Stimulated activated effector memory CD8-positive, alpha-beta T cell treated with anti-CD3 and anti-CD28 coated beads, Interleukin-12 subunit alpha, Interleukin-12 subunit beta, amount 100 ng/mL, for 72 hours (primary cell): ENCODE data around the gene ASMTL.
"Not testable (repeated sequence)": the region's sequence is repeated elsewhere in the genome, so short reads cannot be mapped to it uniquely, and the experiment has no call there.

Source experiments
- ATAC-seq: fragments of 150-1000 bp; cut with Tn5 transposase; 2 replicates; pipeline ENCODE4 v1.10.0; 2021
- DNase-seq, 2 donors: peaks; one replicate each; pipeline ENCODE4 v3.0.0; 2021 to 2022; ENCODE audit warnings: low spot score in 2 of 2
- H3K27ac Mint-ChIP-seq: one replicate; pipeline ENCODE4 v1.8.0; 2022; ENCODE audit warnings: mild to moderate bottlenecking, mixed read lengths
- H3K36me3 Mint-ChIP-seq: one replicate; pipeline ENCODE4 v1.8.0; 2022; ENCODE audit warnings: mild to moderate bottlenecking, mixed read lengths
- H3K4me1 Mint-ChIP-seq: one replicate; pipeline ENCODE4 v1.8.0; 2022; ENCODE audit warnings: mixed read lengths
- H3K4me3 Mint-ChIP-seq: one replicate; pipeline ENCODE4 v1.8.0; 2022; ENCODE audit warnings: mild to moderate bottlenecking, mixed read lengths
- H3K9me3 Mint-ChIP-seq: one replicate; pipeline ENCODE4 v1.8.0; 2022; ENCODE audit warnings: mixed read lengths

ASMTL gene

GRCh38 chrX:1388651-1389050 lies 64.1 kb downstream of the ASMTL start:
- Mint-ChIP-seq H3K4me3 (peak overlapping the region; percentile 32), H3K9me3 (no peaks in the 10 kb centered on the region), H3K36me3 (peaks cover 96% of the 10 kb centered on the region), H3K27ac (peak overlapping the region; percentile 83), H3K4me1 (peaks cover 40% of the 10 kb centered on the region)
- ATAC-seq, result no peak
- DNase-seq, result no peak

DNA sequence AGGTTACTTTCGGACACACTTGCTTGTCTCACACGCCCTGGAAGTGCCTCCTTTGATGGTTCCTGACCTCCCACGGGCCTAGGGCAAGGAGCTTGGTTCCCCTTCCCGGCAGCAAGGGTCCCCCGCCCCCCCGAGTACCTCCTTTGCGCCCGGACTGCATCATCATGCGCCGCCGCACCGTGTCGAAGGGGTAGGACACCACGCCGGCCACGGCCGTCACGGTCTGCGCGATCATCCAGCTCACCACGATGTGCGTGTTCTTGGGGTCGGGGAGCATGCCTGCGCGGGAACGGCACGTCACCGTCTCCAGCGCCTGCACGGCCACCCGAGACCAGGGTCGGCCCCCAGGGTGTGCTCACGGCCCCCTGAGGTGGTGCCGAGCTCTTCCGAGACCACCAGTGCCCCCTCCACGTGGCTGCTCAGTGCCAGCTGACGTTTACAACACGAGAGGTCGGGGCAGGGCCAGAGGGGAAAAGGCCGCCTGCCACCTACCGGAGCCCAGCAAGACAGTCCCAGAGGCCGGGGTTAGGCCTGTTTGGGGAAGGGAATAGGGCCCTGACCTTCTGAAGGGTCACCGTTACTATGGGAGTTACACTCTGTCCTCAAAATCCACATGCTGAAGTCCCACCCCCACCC lies 65.5 kb downstream of the ASMTL start:
- ATAC-seq (no peak), DNase-seq (peak in 1 of 2 donors; percentile 56)
- Mint-ChIP-seq H3K4me1 (peaks cover 31% of the 10 kb centered on the region), H3K4me3 (no peak overlapping the region), H3K36me3 (peaks cover 100% of the 10 kb centered on the region), H3K9me3 (no peaks in the 10 kb centered on the region), H3K27ac (peak overlapping the region; percentile 83)

GRCh38 chrX:1386338-1387127 lies 66.2 kb downstream of the ASMTL start:
- Mint-ChIP-seq H3K27ac (peak overlapping the region; percentile 83), H3K9me3 (no peaks in the 10 kb centered on the region), H3K4me3 (no peak overlapping the region), H3K36me3 (peaks cover 100% of the 10 kb centered on the region), H3K4me1 (peaks cover 31% of the 10 kb centered on the region)
- DNase-seq (peak in 1 of 2 donors; percentile 50), ATAC-seq (no peak)

- Mint-ChIP-seq H3K27ac (peak overlapping the region; percentile 83), H3K9me3 (no peaks in the 10 kb centered on the region), H3K36me3 (peaks cover 99% of the 10 kb centered on the region), H3K4me1 (peaks cover 23% of the 10 kb centered on the region), H3K4me3 (no peak overlapping the region)
- peak in 1 of 2 donors; percentile 55 for DNase-seq
- ATAC-seq, result peak; percentile 17
These were observed 67.2 kb downstream of the ASMTL start for GRCh38 chrX:1385253-1386223.

DNA sequence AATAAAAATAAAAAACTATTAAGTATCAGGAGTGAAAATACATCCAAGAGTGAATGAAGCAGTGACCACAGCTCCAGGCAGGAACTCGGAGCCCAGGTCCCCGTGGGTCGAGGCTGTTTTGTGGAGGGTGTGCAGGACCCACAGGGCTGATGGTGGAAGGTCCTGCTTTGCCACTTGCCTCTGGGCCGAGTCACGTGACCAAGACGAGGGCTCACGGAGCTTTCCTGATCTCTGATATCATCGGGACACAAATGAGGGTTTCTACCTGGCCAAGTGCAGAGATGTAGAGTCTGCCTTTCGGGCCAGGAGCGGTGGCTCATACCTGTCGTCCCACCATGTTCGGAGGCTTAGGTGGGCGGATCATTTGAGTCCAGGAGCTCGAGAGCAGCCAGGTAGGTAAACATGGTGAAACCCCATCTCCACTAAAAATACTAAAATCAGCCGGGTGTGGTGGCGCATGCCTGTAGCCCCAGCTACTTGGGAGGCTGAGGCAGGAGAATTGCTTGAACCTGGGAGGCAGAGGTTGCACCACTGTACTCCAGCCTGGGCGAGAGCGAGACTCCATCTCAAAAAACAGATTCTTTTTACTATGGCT lies 68.0 kb downstream of the ASMTL start:
- no peak for ATAC-seq
- no peak overlapping the region for H3K4me3 Mint-ChIP-seq
- DNase-seq, result no peak
- peaks cover 98% of the 10 kb centered on the region for H3K36me3 Mint-ChIP-seq
- no peaks in the 10 kb centered on the region for H3K9me3 Mint-ChIP-seq
- H3K27ac Mint-ChIP-seq, result no peak overlapping the region
- H3K4me1 Mint-ChIP-seq, result peaks cover 23% of the 10 kb centered on the region

DNA sequence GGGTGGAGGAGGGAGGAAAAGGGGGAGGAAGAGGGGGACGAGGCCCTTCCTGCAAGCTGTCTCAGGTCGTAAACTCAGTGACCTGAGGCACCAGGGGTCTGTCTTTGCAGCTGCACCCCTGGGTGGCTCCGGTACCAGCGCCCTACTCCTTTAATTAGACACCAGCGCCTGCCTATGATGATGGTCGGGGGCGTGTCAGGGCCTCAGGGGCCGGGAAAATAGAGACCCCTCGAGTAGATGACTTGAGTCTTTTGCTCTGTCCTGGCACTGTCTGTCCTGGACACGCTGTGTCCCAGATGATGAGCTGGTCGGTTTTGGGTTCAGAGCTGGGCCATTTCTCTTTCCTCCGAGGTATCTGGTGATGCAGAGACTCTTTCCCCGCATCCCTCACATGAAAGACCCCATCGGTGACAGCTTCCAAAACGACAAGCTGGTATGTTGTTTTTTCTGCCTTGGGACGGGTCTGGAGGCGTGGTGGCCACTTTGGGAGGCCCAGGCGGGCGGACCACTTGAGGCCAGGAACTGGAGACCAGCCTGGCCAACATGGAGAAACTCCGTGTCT lies 72.0 kb downstream of the ASMTL start:
- Mint-ChIP-seq H3K27ac (no peak overlapping the region), H3K36me3 (peaks cover 71% of the 10 kb centered on the region), H3K4me1 (no peaks in the 10 kb centered on the region), H3K9me3 (no peaks in the 10 kb centered on the region), H3K4me3 (no peak overlapping the region)
- peak; percentile 12 for ATAC-seq
- DNase-seq, result peak in 1 of 2 donors; percentile 62

- H3K4me1 Mint-ChIP-seq, result no peaks in the 10 kb centered on the region
- peak in 1 of 2 donors; percentile 53 for DNase-seq
- H3K27ac Mint-ChIP-seq, result peak overlapping the region; percentile 32
- H3K36me3 Mint-ChIP-seq, result peaks cover 47% of the 10 kb centered on the region
- peak; percentile 38 for ATAC-seq
- no peaks in the 10 kb centered on the region for H3K9me3 Mint-ChIP-seq
- H3K4me3 Mint-ChIP-seq, result no peak overlapping the region
These were observed 74.4 kb downstream of the ASMTL start for GRCh38 chrX:1378306-1378759.

- Mint-ChIP-seq H3K9me3 (no peaks in the 10 kb centered on the region), H3K4me3 (no peak overlapping the region), H3K4me1 (no peaks in the 10 kb centered on the region), H3K36me3 (no peaks in the 10 kb centered on the region), H3K27ac (peak overlapping the region; percentile 73)
- no peak for ATAC-seq
- DNase-seq, result no peak
These were observed 84.4 kb downstream of the ASMTL start for GRCh38 chrX:1368385-1368698.

DNA sequence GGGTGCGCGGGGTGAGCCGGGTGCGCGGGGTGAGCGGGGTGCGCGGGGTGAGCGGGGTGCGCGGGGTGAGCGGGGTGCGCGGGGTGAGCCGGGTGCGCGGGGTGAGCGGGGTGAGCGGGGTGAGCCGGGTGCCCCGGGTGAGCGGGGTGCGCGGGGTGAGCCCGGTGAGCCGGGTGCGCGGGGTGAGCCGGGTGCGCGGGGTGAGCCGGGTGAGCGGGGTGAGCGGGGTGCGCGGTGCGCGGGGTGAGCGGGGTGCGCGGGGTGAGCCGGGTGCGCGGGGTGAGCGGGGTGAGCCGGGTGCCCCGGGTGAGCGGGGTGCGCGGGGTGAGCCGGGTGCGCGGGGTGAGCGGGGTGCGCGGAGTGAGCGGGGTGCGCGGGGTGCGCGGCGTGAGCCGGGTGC lies 86.3 kb downstream of the ASMTL start:
- peaks cover 10% of the 10 kb centered on the region for H3K4me1 Mint-ChIP-seq
- not testable (repeated sequence) for H3K36me3 Mint-ChIP-seq, H3K27ac Mint-ChIP-seq, H3K9me3 Mint-ChIP-seq, H3K4me3 Mint-ChIP-seq, ATAC-seq, DNase-seq

GRCh38 chrX:1361910-1362309 lies 90.8 kb downstream of the ASMTL start:
- DNase-seq, result no peak
- Mint-ChIP-seq H3K9me3 (no peaks in the 10 kb centered on the region), H3K27ac (peak overlapping the region; percentile 29), H3K36me3 (peaks cover 13% of the 10 kb centered on the region), H3K4me1 (peaks cover 10% of the 10 kb centered on the region), H3K4me3 (no peak overlapping the region)
- ATAC-seq, result no peak

- no peak for DNase-seq
- Mint-ChIP-seq H3K27ac (peak overlapping the region; percentile 71), H3K4me1 (peaks cover 10% of the 10 kb centered on the region), H3K9me3 (no peaks in the 10 kb centered on the region), H3K4me3 (no peak overlapping the region), H3K36me3 (peaks cover 13% of the 10 kb centered on the region)
- ATAC-seq, result no peak
These were observed 91.4 kb downstream of the ASMTL start for GRCh38 chrX:1361275-1361674.

- DNase-seq (no peak), ATAC-seq (no peak)
- peak overlapping the region; percentile 71 for H3K27ac Mint-ChIP-seq
- no peak overlapping the region for H3K4me3 Mint-ChIP-seq
- H3K9me3 Mint-ChIP-seq, result no peaks in the 10 kb centered on the region
- peaks cover 13% of the 10 kb centered on the region for H3K36me3 Mint-ChIP-seq
- peaks cover 10% of the 10 kb centered on the region for H3K4me1 Mint-ChIP-seq
These were observed 92.5 kb downstream of the ASMTL start for GRCh38 chrX:1360171-1360570.

DNA sequence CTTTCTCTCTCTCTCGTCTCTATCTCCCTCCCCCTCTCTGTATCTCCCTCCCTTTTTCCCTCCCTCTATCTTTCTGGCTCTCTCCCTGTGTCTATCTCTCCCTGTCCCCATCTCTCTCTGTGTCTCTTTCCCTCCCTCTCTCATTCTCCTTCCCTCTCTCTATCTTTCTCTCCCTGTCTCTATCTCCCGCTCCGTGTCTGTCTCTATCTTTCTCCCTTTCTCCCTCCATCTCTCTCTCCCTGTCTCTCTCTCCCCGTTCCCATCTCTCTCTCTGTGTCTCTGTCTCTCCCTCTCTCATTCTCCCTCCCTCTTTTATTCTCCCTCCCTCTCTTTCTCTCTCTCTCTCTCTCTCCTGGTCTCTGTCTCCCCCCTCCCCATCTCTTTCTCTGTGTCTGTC lies 93.2 kb downstream of the ASMTL start:
- H3K4me1 Mint-ChIP-seq, result peaks cover 10% of the 10 kb centered on the region
- H3K9me3 Mint-ChIP-seq, result no peaks in the 10 kb centered on the region
- peaks cover 13% of the 10 kb centered on the region for H3K36me3 Mint-ChIP-seq
- no peak overlapping the region for H3K4me3 Mint-ChIP-seq
- no peak for DNase-seq
- ATAC-seq, result peak; percentile 28
- peak overlapping the region; percentile 36 for H3K27ac Mint-ChIP-seq

- Mint-ChIP-seq H3K36me3 (peaks cover 13% of the 10 kb centered on the region), H3K9me3 (no peaks in the 10 kb centered on the region), H3K4me1 (peaks cover 15% of the 10 kb centered on the region), H3K4me3 (no peak overlapping the region), H3K27ac (peak overlapping the region; percentile 36)
- peak; percentile 19 for ATAC-seq
- no peak for DNase-seq
These were observed 93.8 kb downstream of the ASMTL start for GRCh38 chrX:1358793-1359476.
